ENCODE data around the gene PDE4B. TPM values are rescaled to one million over a fixed set of nuclear protein-coding genes. Genes with fewer than 3 reads are reported as not detected.

The PDE4B gene
- total RNA-seq, 2 donors from 2014 or later: 14.0 to 17.1 TPM

DNA sequence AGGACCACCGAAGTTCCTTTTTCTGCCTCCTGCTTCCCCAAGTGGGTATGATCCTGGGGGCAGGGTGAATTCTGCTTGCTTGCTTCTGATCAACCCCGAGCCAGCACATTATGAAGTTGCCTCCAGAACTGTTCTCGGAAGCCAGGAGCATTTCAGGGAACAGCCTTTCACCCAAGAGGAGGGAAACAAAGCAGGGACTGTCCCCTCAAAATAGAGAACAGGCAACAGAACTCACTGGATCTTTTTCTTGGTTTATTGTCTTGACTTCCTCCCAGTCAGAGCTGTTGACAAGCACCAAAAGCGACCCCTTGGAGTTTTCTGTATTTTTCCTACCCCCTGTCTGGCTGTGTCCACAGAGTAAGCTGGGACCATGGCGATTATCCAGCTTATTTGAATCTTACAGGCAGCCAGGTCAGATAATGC, 482.9 kb downstream of the PDE4B start:
- intact Hi-C loops (cut with DNase I): loop anchor here in 1 of 2 donors (10.0 kb wide), 1 partner anchor 59 kb away; no protein-coding TSS in a partner anchor
- no peak for DNase-seq (ENCODE audit: low spot score)

DNA sequence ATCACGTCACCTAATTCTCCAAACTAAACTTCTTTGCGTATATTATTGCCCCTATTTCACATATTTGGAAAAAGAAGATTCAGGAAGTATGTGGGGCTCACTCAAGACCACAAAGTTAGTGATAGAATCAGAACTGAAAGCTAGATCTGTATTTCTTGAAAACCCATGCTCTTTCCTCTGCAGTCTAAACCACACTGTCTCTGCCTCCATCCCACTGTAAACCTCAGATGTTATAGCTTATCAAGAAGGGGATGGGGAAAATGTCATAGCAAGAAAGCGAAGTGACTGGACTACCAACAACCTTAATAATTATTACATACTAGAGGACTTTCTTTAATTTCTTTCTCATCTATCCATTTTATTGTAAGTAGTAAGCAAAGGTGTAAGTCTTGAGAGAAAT, 483.5 kb downstream of the PDE4B start:
- intact Hi-C loops (cut with DNase I): loop anchor here in 1 of 2 donors (10.0 kb wide), 1 partner anchor 59 kb away; no protein-coding TSS in a partner anchor
- no peak for DNase-seq (ENCODE audit: low spot score)

DNA sequence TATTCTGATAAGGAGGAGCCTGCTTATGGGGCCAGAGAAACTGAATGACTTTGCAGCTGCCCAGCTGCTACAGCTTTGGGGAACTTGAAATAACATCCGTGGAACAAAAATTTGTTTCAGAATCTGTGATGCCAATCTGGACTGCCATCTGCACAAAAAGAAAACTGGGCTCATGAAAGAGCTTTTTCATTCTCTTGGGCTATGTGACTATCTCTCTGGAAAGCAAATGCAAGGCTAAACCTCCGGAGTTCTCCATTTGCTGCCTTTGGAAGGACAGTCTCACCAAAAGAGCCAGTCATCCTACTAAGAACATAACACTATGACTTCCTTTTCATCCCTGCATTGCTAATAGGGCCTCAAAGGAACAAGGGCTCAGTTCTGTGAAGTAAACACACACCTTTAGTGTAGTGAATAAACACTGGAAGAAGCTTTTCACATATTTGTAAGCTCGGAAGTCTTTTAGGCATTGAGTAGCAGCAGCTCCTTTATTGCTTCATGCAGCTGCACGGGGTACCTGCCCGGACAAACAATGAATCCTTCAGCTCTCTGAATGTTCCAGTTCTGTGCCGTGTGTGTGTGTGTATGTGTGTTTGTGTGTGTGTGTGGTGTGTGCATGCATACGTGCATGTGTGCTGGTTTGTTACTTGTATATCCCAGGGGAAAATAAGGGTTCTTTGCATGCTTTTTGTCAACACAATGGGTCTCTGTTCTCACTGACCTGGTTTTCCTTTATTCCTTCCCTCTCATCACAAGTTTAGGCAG, 485.7 kb downstream of the PDE4B start:
- intact Hi-C loops (cut with DNase I): loop anchor here in 1 of 2 donors (10.0 kb wide), 1 partner anchor 56 kb away; no protein-coding TSS in a partner anchor
- DNase-seq (ENCODE audit: low spot score): no peak

DNA sequence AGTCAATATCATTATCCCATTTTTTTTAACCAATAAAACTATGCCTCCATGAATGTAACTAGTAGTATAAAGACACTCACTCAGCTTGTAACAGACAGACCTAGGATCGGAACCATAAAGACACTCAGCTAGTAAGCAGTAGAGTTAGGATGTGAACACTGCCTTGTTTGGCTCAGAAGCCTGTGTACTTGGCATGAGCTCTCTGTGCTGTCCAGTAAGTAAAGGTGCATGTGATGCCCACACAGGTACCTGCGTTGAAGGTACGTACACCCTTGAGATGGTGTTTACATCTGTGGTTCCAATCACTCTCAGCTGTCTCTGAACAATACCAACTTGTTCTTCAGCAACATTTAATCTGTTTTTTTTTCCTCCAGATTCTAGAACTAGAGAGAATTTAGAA, 489.1 kb downstream of the PDE4B start:
- intact Hi-C loops (cut with DNase I): no loop called here
- DNase-seq (ENCODE audit: low spot score): no peak

DNA sequence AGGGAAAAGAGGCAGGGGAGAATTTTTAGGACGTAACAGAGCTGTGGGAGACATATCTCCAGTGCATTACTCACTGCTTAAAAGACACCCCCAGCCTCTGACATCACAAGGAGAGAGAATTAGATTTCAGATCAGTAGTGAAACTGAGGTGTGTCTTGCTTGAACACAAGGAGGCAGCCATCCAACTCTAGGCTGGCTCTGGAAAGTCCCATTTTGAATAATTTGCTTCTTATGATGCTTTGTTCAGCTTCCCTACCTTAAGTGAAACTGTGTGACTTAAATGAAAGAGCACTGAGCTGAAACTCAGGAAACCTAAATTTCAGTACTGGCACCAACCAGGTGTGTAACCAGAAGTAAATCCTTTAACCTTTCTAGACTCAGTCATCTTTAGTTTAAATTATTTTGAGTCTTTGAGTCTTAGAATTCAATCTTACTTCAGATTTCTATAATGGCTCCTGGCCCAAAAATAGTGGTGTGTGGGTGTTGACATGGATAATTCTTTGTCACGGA, 489.7 kb downstream of the PDE4B start:
- no peak for DNase-seq (ENCODE audit: low spot score)
- intact Hi-C loops (cut with DNase I): no loop called here

DNA sequence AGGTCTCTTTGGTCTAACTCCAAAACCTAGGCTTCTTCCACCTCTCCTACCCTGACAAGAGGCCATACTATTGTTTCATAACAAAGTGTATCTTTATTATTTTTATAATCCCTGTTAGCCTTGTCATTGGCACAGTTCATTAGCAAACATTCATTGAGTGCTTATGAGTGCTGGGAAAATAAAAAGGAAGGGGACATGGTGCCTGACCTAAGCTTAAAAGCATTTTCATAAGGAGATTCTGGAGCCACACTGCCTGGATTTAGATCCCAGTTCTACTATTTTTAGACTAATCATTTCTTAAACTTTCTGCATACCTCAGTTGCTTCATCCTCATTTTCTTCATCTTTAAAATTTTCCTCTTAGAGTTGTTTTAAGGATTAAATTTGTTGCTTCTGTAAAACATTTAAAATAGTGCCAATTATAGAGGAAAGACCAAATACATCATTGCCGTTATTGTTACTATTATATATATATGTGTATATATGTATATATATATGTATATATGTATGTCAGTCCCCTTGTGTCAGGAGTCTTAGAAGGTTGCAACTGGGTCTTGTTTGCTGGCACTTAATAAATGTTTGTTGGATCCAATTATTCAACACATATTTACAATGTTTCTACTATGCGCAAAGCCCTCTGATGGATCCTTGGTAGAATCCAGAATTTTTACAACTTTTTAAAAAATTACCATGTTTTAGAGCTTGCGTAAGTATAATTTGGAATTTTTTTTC, 490.4 kb downstream of the PDE4B start:
- intact Hi-C loops (cut with DNase I): no loop called here
- DNase-seq (ENCODE audit: low spot score): no peak

DNA sequence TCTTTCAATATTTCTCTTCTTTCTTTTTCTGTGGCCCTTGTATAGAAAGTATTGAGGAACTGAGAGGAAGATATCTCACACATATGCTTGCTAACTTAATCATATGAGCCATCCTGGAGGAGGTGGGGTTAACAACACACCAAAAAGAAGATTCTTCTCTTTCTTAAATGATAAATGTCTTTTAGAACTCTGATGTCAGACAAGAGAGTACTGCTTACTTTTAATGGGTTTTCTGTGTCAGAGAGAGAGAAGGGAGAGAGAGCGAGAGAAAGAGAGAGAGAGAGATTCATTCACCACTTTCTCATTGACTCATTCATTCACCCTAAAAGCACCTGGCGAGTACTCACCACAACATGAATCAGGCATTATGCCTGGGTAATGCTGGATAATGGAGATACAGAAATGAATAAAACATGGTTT, 490.9 kb downstream of the PDE4B start:
- intact Hi-C loops (cut with DNase I): no loop called here
- DNase-seq (ENCODE audit: low spot score): no peak

DNA sequence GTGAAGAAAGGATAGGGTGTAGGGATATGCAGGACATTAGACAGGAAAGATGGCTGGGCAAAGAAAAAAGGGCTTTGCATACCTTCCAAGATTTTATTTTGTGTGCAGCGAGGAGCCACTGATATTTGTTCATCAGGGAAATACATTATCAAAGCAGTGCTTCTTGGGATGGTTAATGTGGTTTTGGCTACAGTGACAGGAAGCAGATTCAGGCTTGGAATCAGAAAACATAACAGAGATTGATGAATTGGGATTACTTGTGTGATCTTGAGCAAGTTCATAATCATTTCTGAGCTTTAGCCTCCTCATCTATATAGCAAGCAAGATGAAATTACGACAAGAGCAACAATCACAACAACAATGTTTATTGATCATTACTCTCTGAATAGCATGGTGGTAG, 492.1 kb downstream of the PDE4B start:
- DNase-seq (ENCODE audit: low spot score): no peak
- intact Hi-C loops (cut with DNase I): no loop called here

DNA sequence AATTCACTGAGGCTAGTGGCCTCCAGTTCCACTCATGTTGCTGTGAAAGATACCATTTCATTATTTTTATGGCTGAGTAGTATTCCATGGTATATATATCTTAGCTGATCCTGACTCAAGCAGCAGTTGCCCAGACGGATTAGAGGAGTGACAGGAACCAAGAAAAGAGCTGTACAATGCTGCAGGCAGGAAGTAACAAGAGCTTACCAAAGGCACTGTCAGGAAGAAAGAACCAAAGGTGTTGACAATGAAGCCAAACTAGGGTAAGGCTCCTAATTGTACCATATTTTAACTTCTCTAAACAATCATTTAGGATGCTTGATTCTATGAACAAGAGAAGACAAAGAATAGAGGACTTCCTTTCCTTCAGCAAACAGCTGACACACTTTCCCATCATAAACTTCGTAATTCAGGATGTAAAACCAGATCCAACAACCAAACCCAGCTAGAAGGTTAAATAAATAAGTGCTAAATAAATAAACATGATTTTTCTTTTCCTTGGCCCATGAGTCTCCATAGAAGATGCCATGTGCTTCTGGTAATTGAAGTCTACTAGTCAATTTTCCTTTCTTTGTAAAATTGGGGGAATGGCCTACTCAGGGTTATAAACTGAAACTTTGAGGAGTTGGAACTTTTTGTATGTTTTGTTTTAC, 493.0 kb downstream of the PDE4B start:
- intact Hi-C loops (cut with DNase I): no loop called here
- DNase-seq (ENCODE audit: low spot score): no peak

DNA sequence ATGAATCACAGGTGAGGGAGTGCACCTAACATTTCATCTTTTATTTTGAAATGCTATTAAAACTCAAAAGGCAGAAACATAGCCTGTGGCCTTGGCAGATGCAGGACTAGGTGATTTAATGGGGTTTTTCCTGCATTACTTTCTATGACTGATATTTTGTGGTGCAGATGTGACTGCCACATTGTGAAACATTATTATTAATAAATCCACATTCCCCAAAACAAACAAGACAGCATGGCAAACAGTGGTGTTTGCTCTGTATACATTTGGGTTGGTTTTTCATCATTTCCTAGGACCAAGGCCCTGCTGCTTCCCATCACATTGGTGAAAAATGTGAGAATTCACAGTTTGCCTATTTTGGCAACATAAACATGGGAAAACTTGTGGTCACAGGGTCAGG, 493.6 kb downstream of the PDE4B start:
- intact Hi-C loops (cut with DNase I): no loop called here
- DNase-seq (ENCODE audit: low spot score): no peak

DNA sequence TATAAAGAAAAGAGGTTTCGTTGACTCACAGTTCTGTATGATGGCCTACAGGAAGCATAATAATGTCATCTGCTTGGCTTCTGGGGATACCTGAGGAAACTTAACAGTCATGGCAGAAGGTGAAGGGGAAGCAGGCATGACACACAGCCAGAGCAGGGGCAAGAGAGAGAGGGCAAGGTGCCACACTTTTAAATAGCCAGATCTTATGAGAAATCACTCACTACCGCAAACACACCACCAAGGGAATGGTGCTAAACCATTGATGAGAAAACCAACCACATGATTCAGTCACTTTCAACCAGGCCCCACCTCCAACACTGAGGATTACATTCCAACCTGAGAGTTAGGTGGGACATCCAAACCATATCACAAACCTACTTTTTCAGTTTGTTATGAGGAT, 495.4 kb downstream of the PDE4B start:
- intact Hi-C loops (cut with DNase I): no loop called here

DNA sequence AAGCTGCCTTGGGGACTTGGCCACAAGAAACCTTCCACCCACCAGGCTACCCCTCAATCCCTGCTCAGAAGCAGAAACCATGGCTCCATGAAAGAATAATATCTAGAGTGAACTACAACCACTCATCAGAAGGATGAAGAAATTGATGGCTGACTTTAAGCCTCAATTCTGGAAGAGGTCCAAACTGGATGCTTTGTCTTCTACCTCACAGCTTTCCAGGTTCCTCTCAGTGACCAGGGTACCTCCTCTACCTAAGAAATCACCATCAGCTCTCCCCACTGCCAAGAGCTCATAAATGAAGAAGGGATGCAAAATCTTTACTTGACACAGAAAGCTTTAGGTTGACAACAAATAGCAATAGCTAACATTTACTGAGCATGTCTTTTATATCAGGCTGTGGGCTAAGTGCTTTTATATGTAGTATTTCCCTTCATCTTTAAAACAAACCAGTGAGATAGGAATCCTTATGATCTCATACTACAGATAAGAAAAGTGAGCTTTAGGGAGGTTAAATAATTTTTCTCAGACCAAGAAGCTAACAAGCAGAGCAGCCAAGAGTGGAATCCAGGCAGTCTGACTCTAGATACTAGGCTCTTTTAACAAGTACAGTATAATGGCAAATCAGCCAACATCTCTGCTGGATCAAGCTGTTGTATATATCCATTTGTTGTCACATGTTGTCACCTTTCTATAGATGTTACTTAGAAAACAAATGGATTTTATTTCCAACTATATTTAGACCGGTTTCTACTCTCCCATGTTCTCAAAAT, 498.3 kb downstream of the PDE4B start:
- intact Hi-C loops (cut with DNase I): no loop called here
- DNase-seq (ENCODE audit: low spot score): no peak

More for the DNA sequence above, 495.4 kb downstream of the PDE4B start:
- DNase-seq (ENCODE audit: low spot score): no peak

DNA sequence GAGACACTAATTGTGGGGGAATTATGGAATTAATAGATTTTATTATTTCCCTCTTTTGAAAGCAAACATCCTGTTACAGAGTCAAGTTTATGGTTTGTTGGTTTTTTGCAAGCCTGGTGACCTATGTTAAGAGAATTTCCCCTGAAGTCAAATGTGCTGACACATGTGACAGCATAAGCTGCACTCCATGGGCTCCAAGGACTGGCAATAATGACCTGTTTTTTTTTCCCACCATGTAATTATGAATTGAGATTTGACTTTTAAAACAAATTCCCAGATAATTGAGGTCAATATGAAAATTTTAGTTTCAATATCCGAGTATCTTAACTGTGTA, 498.8 kb downstream of the PDE4B start:
- intact Hi-C loops (cut with DNase I): no loop called here

DNA sequence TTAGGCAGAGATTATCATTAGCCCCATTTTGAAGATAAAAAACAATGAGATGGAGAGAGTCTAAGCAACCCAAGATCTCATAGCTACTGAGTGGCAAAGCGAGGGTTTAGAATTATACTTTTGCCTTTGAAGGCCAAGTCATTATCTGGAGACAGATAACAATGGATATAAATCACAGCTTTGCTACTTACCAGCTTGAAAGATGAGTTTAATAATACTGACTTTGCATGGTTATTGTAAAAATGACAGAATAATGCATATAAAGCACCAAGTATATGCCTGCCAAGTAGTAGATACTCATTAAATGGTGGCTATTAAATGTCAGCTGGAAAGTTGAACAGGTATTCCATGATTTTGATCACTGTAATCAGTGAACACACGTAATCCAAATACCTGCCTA, 499.6 kb downstream of the PDE4B start:
- intact Hi-C loops (cut with DNase I): no loop called here
- no peak for DNase-seq (ENCODE audit: low spot score)

More for the DNA sequence above, 498.8 kb downstream of the PDE4B start:
- DNase-seq (ENCODE audit: low spot score): no peak

DNA sequence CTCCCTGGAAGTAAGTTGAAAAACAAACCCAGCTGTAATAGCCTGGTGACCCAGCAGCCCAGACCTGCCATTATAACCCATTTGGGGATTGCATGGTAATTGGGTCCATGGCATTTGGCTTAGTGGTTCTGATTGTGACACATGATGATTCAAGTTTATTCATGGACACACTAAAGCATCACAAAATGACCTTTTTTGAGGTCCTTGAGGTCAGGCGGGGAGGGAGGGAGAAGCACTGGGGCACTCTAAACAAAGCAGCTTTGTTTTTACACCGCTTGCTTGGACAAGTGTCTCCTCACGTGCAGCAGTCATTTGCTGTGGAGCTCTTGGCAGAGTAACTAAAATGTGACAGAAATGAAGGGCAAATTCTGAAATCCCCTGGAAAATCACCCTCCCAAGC, 500.2 kb downstream of the PDE4B start:
- intact Hi-C loops (cut with DNase I): no loop called here
- no peak for DNase-seq (ENCODE audit: low spot score)

DNA sequence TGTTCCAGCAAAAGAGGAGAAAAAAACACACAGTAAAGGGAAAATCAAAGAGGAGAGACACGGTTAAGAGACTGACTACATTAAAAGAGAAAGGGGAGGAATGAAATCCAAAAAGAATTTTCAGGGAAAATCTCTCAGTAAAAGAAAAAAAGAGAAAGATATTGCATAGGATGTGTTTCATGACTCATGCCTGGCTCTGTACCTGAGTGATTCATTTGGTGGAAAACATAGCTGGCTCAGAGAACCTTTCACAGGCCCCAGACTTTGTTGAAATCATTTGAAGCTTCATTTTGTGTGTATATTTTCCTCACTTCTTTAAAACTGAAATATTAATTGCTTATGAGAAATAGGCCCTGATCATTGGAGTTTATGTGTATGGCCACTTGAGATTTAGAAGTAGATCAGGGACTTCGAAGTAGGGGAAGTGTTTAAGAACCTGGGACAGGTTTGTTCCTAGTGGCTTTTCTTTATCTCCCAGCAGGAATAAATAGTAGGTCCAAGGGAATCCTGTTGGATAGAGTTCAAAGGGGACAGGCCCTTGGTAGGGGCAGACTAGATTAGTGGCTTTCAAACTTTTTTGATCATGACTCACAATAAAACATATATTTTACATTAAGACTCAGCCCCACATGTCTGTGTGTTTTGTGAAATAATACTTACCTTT, 502.1 kb downstream of the PDE4B start:
- intact Hi-C loops (cut with DNase I): no loop called here
- no peak for DNase-seq (ENCODE audit: low spot score)

DNA sequence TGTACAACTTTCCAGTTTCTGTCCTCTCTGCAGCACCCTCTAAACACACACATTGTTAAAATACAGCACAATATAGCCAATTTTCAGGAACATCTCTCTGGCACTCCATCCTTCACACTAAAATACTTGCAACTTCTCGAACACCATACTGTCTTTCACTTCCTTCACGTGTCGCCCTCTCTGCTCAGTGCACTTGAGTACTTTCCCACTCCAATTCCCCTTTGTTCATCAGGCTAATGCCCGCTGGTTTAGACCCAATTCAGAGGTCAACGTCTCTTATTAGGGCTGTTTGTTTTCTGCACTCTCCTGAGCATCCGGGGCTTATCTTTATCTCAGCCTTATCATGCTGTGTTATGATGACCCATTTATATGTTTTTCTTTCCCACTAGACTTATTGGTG, 503.1 kb downstream of the PDE4B start:
- intact Hi-C loops (cut with DNase I): no loop called here
- DNase-seq (ENCODE audit: low spot score): no peak

DNA sequence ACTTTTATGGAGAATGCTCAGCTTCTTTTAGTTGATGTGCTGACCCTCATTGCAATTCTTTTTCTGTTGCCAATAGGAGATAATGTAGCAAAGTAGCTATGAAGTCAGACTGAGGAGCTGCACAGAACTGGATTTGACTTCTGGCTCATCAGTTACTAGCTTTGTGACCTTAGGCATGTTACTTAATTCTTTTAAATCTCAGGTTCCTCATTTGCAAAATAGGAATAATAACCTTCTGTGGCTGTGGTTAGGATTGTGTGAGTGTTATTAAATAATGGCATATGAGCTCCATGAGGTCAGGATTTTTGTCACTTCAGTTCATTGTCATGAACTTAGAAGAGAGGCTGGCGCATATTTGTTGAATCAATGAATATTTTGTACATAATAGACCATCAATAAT, 503.7 kb downstream of the PDE4B start:
- no peak for DNase-seq (ENCODE audit: low spot score)
- intact Hi-C loops (cut with DNase I): no loop called here

DNA sequence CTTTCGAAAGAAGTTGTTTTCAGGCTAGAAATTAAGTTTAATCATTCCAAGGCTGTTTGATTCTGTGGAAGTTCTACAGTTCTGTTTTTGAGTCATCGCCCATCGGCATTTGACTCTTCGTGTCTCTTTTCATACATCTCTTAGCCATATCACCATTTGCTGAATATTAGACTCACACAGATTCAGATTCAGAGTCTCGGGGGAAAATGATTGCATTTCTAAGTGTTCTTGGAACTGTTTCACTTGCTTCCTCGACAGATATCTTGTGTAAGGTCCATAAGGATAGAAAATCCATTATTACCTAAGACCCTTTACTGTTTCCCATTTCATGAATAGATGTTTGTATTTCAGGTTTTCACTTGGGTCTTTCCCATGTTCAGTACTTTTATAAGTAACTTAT, 504.3 kb downstream of the PDE4B start:
- intact Hi-C loops (cut with DNase I): no loop called here
- no peak for DNase-seq (ENCODE audit: low spot score)
